Ascending aorta (tissue), 2 donors: ENCODE measurements around the gene SCAMP5. TPM values are rescaled to one million over a fixed set of nuclear protein-coding genes. Genes with fewer than 3 reads are reported as not detected.

Source experiments
- DNase-seq, 2 donors: peaks; one replicate each; pipeline ENCODE4 v3.0.0-alpha.2; 2019; ENCODE audit warnings: low spot score in 2 of 2
- H3K27ac ChIP-seq, 2 donors: fragments of 200-600 bp; sonication (generic); one replicate each; pipeline ENCODE4 v1.5.1; 2016 to 2017; ENCODE audit warnings: mild to moderate bottlenecking in 1 of 2
- H3K27me3 ChIP-seq: fragments of 200-600 bp; sonication (generic); one replicate; pipeline ENCODE4 v1.5.1; 2017
- H3K36me3 ChIP-seq, 2 donors: fragments of 200-600 bp; sonication (generic); one replicate each; pipeline ENCODE4 v1.5.1; 2016
- H3K4me1 ChIP-seq, 2 donors: fragments of 200-600 bp; sonication (generic); one replicate each; pipeline ENCODE4 v1.5.1; 2016 to 2017; ENCODE audit warnings: mild to moderate bottlenecking in 1 of 2
- H3K4me3 ChIP-seq, 2 donors: fragments of 200-600 bp; sonication (generic); one replicate each; pipeline ENCODE4 v1.5.1; 2016 to 2017; ENCODE audit warnings: mild to moderate bottlenecking in 1 of 2
- H3K9me3 ChIP-seq, 2 donors: fragments of 200-600 bp; sonication (generic); one replicate each; pipeline ENCODE4 v1.5.1; 2016
- CTCF ChIP-seq, 3 experiments: fragments of 200-600 bp in 2 of 3; fragments of 450-650 bp in 1 of 3; sonication (generic) in 2 of 3; IDR thresholded peaks; one replicate each; pipeline ENCODE4 v1.5.1; 2016 to 2019; ENCODE audit warnings: antibody characterized with exemption in 3 of 3, mild to moderate bottlenecking in 1 of 3, moderate library complexity in 1 of 3
- intact Hi-C: fragments of 100-400 bp; cut with DNase I; formaldehyde crosslinking; loops from one replicate; pipeline ENCODE4 v1.15.1; 2023
- total RNA-seq: library from RNA; depleted of rRNA; stranded (reverse); fragments of >200 nt; gene quantifications from one replicate; pipeline ENCODE4 v1.1.0, GENCODE V29; 2016

The SCAMP5 gene
- total RNA-seq, 1 donor from 2014 or later, result 0.43 TPM

GRCh38 chr15:74962219-74962618 lies 33.1 kb upstream of the SCAMP5 start:
- H3K4me3 ChIP-seq, result no peak overlapping the region
- no peak for DNase-seq
- H3K9me3 ChIP-seq, result no peaks in the 10 kb centered on the region
- H3K27me3 ChIP-seq, result no peaks in the 10 kb centered on the region
- H3K27ac ChIP-seq, result no peak overlapping the region
- H3K36me3 ChIP-seq, result no peaks in the 10 kb centered on the region
- no peak for TF ChIP-seq CTCF (IDR thresholded peaks at IDR 0.05)
- intact Hi-C loops, result no loop called here
- H3K4me1 ChIP-seq, result peaks cover 4 to 11% of the 10 kb centered on the region in 2 donors

DNA sequence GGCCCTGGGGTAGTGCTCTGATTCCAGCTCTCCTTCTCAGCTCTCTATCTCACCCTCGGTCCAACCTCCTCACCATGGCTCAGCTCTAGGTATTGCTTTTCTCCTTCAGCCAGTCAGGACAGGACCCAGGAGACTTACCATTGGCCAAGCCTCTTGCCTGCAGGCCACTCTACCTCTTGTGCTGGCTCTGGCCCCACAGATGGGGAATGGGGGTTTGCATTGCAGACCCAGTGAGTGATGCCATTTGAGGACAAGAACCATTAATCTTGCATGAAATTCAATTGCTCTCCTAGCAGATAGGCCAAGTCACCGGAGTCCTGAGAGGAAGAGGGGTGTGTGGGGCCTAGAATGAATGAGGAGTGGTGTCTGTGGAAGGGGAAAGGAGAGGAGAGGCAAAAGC lies 32.7 kb upstream of the SCAMP5 start:
- no peaks in the 10 kb centered on the region for H3K9me3 ChIP-seq
- no peak for DNase-seq
- TF ChIP-seq CTCF (IDR thresholded peaks at IDR 0.05), result no peak
- intact Hi-C loops, result no loop called here
- H3K4me1 ChIP-seq, result peaks cover under 1 to 9% of the 10 kb centered on the region in 2 donors
- no peaks in the 10 kb centered on the region for H3K36me3 ChIP-seq
- no peaks in the 10 kb centered on the region for H3K27me3 ChIP-seq
- H3K4me3 ChIP-seq, result no peak overlapping the region
- no peak overlapping the region for H3K27ac ChIP-seq

GRCh38 chr15:74963213-74963612 lies 32.1 kb upstream of the SCAMP5 start:
- Histone ChIP-seq H3K9me3 (no peaks in the 10 kb centered on the region), H3K27me3 (no peaks in the 10 kb centered on the region), H3K36me3 (no peaks in the 10 kb centered on the region), H3K4me3 (no peak overlapping the region), H3K27ac (no peak overlapping the region), H3K4me1 (peaks cover 0 to 8% of the 10 kb centered on the region in 2 donors)
- DNase-seq, result no peak
- no peak for TF ChIP-seq CTCF (IDR thresholded peaks at IDR 0.05)
- intact Hi-C loops, result no loop called here

DNA sequence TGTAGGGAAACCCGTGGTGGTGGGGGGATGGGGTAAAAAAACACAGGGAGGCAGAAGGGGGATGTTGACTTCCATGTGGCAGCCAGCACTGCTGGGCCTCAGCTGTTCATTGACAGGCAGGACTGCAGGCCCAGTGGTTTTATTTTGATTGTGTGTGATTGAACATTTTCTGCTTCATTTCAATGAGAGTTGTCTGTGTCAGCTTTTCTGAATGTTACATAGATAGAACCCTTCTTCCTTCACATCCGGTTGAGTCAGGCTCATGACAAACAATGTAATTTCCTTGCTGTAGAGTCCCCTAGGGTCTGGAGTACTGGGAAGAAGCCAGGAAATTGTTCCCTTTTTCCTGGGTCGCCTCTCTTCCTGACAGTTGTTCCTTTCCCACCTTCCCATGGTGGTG lies 30.6 kb upstream of the SCAMP5 start:
- Histone ChIP-seq H3K9me3 (no peaks in the 10 kb centered on the region), H3K4me3 (no peak overlapping the region), H3K36me3 (no peaks in the 10 kb centered on the region), H3K27me3 (no peaks in the 10 kb centered on the region), H3K4me1 (no peaks in the 10 kb centered on the region), H3K27ac (no peak overlapping the region)
- intact Hi-C loops, result no loop called here
- no peak for DNase-seq
- TF ChIP-seq CTCF (IDR thresholded peaks at IDR 0.05), result no peak

GRCh38 chr15:74967670-74968069 lies 27.7 kb upstream of the SCAMP5 start:
- no peak for DNase-seq
- Histone ChIP-seq H3K27ac (no peak overlapping the region), H3K27me3 (no peaks in the 10 kb centered on the region), H3K9me3 (no peaks in the 10 kb centered on the region), H3K4me3 (no peak overlapping the region), H3K36me3 (no peaks in the 10 kb centered on the region), H3K4me1 (no peaks in the 10 kb centered on the region)
- intact Hi-C loops, result no loop called here
- TF ChIP-seq CTCF (IDR thresholded peaks at IDR 0.05), result no peak

DNA sequence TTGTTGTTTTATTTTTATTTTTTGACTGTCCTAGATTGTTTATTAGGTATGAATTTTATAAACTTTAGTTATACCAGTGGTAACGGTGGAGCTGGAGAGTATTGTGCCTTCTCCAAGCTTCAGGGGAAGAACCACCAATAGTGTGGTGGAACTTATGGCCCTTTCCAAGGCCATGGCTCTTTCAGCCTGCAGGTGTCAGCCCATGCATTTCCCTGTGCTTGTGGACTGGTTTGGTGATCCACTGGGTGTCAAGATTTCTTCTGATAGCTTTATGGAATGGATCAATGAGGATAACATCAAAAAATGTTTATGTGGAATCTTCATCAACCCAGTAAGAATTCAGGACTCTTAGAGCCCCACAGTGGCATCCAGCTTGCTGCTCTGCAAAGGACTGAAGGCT lies 19.2 kb upstream of the SCAMP5 start:
- H3K4me3 ChIP-seq, result no peak overlapping the region

More for the DNA sequence above, 19.2 kb upstream of the SCAMP5 start:
- TF ChIP-seq CTCF (IDR thresholded peaks at IDR 0.05), result no peak
- DNase-seq, result no peak
- Histone ChIP-seq H3K27me3 (no peaks in the 10 kb centered on the region), H3K36me3 (no peaks in the 10 kb centered on the region), H3K4me1 (no peaks in the 10 kb centered on the region), H3K27ac (no peak overlapping the region), H3K9me3 (no peaks in the 10 kb centered on the region)
- intact Hi-C loops, result no loop called here
